GM21526 (cell line): ENCODE results near the gene MGRN1.
"Not testable (repeated sequence)": the region's sequence is repeated elsewhere in the genome, so short reads cannot be mapped to it uniquely, and the experiment has no call there.

Experiments used
- ATAC-seq: cut with Tn5 transposase; IDR thresholded peaks from one replicate; pipeline ENCODE4 v1.9.1; 2021; ENCODE audit warnings: moderate library complexity; ENCODE audit not compliant: unreplicated experiment, low FRiP score

Gene MGRN1

GRCh38 chr16:4714996-4715395 lies 90.4 kb downstream of the MGRN1 start:
- no peak for ATAC-seq

GRCh38 chr16:4718466-4718865 lies 93.8 kb downstream of the MGRN1 start:
- ATAC-seq, result no peak

GRCh38 chr16:4723071-4723767 lies 98.6 kb downstream of the MGRN1 start:
- ATAC-seq, result no peak

- ATAC-seq, result no peak
Observed at GRCh38 chr16:4724661-4725270, 100.1 kb downstream of the MGRN1 start.

- ATAC-seq, result no peak
Observed at GRCh38 chr16:4726616-4727015, 102.0 kb downstream of the MGRN1 start.

GRCh38 chr16:4728676-4729075 lies 104.0 kb downstream of the MGRN1 start:
- no peak for ATAC-seq

- ATAC-seq, result no peak
Observed at GRCh38 chr16:4729876-4730275, 105.2 kb downstream of the MGRN1 start.

- ATAC-seq, result no peak
Observed at GRCh38 chr16:4733211-4733742, 108.7 kb downstream of the MGRN1 start.

- no peak for ATAC-seq
Observed at GRCh38 chr16:4733747-4734062, 109.1 kb downstream of the MGRN1 start.

- ATAC-seq, result peak; percentile 58
Observed at GRCh38 chr16:4734063-4734729, 109.6 kb downstream of the MGRN1 start, which contains the start of the genes ANKS3 and DNAAF8. ANKS3 (minus strand) TSS chr16:4734271; CDS start chr16:4730149, 4,122 bp downstream. DNAAF8 (plus strand) TSS chr16:4734537; CDS start chr16:4736515, 1,978 bp downstream.

GRCh38 chr16:4734730-4735535 lies 110.3 kb downstream of the MGRN1 start:
- ATAC-seq, result peak; percentile 53

GRCh38 chr16:4736546-4736945 lies 111.9 kb downstream of the MGRN1 start:
- ATAC-seq, result no peak

- no peak for ATAC-seq
Observed at GRCh38 chr16:4737545-4737944, 112.9 kb downstream of the MGRN1 start.

- not testable (repeated sequence) for ATAC-seq
Observed at GRCh38 chr16:4738370-4738769, 113.7 kb downstream of the MGRN1 start.
